K562 (cell line): ENCODE results near the gene HAP1. TPM values are rescaled to one million over a fixed set of nuclear protein-coding genes. Genes with fewer than 3 reads are reported as not detected.

Experiments
- ARID4B ChIP-seq: sonication (generic); formaldehyde crosslinking; IDR thresholded peaks from 2 replicates; pipeline ENCODE4 v1.8.0; 2022; ENCODE audit warnings: mild to moderate bottlenecking, missing genetic modification reagents
- BCOR ChIP-seq: fragments of 450-650 bp; IDR thresholded peaks from 2 replicates; pipeline ENCODE4 v1.6.1; 2016
- FOSL1 ChIP-seq: fragments of 200-800 bp; sonication (Bioruptor generic); conservative IDR thresholded peaks from 2 replicates; pipeline ENCODE4 v1.6.1; 2016; ENCODE audit warnings: missing genetic modification characterization, missing compliant biosample characterization
- GABPA ChIP-seq: fragments of 200-800 bp; sonication (Bioruptor generic); conservative IDR thresholded peaks from 2 replicates; pipeline ENCODE4 v1.6.1; 2016; ENCODE audit warnings: low read depth, missing genetic modification characterization, missing compliant biosample characterization
- HMGN3 ChIP-seq: IDR thresholded peaks from 2 replicates; pipeline ENCODE4 v1.6.1; 2011; ENCODE audit warnings: borderline replicate concordance, low read depth, mild to moderate bottlenecking, mixed read lengths, low read length; ENCODE audit not compliant: insufficient read length; ENCODE audit errors: extremely low read depth
- IFI16 ChIP-seq: fragments of 250-450 bp; sonication (Bioruptor Pico); IDR thresholded peaks from 2 replicates; pipeline ENCODE4 v2.1.2; 2022; ENCODE audit warnings: mild to moderate bottlenecking, inconsistent platforms
- PML ChIP-seq: IDR thresholded peaks from 2 replicates; pipeline ENCODE4 v1.6.1; 2012; ENCODE audit warnings: low read length, inconsistent platforms
- TAF7 ChIP-seq: fragments of 450-650 bp; IDR thresholded peaks from 2 replicates; pipeline ENCODE4 v1.6.1; 2016; ENCODE audit warnings: missing genetic modification characterization, missing compliant biosample characterization
- XRCC3 ChIP-seq: fragments of 450-650 bp; IDR thresholded peaks from 2 replicates; pipeline ENCODE4 v1.6.1; 2017; ENCODE audit warnings: mild to moderate bottlenecking, moderate library complexity
- ZBTB34 ChIP-seq: fragments of 250-450 bp; sonication (Bioruptor Pico); IDR thresholded peaks from 2 replicates; pipeline ENCODE4 v1.8.0; 2021; ENCODE audit warnings: mild to moderate bottlenecking, moderate library complexity
- polyA plus RNA-seq, 8 experiments: library from polyadenylated mRNA; depleted of rRNA in 4 of 8; stranded (reverse) in 5 of 8; unstranded in 3 of 8; fragments of >200 nt; fragmentation: Nextera tagmentation in 2 of 8; fragmentation: Illumina TruSeq in 1 of 8; extraction: Ambion mirVana in 2 of 8; extraction: Trizol in 1 of 8; gene quantifications; 2 replicates each; pipeline versions ENCODE4 v1.2.1 to v1.2.3, GENCODE V29; 2011 to 2014; ENCODE audit warnings: inconsistent platforms in 1 of 8, missing spikeins in 1 of 8
- total RNA-seq, 7 experiments: library from RNA; depleted of rRNA in 6 of 7; stranded (reverse); fragments of >200 nt in 6 of 7; fragmentation: Illumina TruSeq in 2 of 7; extraction: Trizol in 2 of 7; gene quantifications; 2 replicates each; pipeline versions ENCODE4 v1.2.1 to v1.2.3, GENCODE V29; 2011 to 2021; ENCODE audit warnings: low replicate concordance in 1 of 7
- TF ChIP-seq, protein P1 (sequence below), 2 experiments: fragments of 450-650 bp; IDR thresholded peaks; 2 replicates each; pipeline ENCODE4 v1.6.1; 2018; ENCODE audit warnings: mild to moderate bottlenecking in 2 of 2, low read depth in 1 of 2; ENCODE audit not compliant: partially characterized antibody in 2 of 2
- TF ChIP-seq, protein P2 (sequence below): sonication (generic); formaldehyde crosslinking; IDR thresholded peaks from 2 replicates; pipeline ENCODE4 v1.8.1; 2023; ENCODE audit warnings: mild to moderate bottlenecking, missing genetic modification reagents
- TF ChIP-seq, protein P3 (sequence below): sonication (generic); formaldehyde crosslinking; IDR thresholded peaks from 2 replicates; pipeline ENCODE4 v1.8.0; 2022; ENCODE audit warnings: missing genetic modification reagents, mild to moderate bottlenecking, moderate library complexity, borderline replicate concordance

HAP1 gene
- total and polyA plus RNA-seq, 9 of the 15 experiments (the other 6 are each of a cell fraction or from before 2014, with no cell fraction given): under 0.01 to 0.09 (median 0.04) TPM; not detected in 6

DNA sequence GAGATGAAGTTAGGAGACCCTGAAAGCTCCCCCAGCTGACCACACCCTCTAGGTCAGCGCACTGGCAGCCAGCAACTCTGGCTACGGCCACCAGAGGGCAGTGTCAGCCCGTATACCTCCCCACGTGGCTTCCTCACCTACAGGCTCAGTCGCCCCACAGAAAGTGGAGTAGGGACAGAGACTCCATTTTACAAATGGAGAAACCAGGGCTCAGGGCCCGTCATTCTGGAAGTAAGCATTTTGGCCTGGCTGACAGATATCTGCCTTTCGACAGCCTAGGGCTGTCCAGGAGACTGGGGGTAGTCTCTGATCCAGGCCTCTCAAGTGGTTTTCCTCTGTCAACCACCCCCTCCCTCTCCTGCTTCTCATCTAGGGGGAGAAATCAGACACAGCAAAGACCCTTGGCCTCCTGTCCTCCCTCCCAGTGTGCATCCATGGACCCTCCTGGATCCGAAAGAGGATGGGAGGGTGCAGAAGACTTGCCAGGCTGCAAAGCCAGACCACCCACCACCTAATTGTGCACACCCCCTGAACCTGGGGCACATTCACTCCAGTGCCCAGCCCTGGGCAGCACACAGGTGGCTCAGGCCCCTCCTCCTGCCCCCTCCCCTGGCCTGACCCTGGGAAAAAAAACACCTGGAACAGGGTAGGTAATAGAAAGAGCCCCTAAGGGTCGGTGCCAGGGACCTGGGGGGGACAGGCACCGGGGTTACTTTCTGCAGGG lies 3.8 kb upstream of the HAP1 start (continued):
- TF ChIP-seq, protein P1, sequence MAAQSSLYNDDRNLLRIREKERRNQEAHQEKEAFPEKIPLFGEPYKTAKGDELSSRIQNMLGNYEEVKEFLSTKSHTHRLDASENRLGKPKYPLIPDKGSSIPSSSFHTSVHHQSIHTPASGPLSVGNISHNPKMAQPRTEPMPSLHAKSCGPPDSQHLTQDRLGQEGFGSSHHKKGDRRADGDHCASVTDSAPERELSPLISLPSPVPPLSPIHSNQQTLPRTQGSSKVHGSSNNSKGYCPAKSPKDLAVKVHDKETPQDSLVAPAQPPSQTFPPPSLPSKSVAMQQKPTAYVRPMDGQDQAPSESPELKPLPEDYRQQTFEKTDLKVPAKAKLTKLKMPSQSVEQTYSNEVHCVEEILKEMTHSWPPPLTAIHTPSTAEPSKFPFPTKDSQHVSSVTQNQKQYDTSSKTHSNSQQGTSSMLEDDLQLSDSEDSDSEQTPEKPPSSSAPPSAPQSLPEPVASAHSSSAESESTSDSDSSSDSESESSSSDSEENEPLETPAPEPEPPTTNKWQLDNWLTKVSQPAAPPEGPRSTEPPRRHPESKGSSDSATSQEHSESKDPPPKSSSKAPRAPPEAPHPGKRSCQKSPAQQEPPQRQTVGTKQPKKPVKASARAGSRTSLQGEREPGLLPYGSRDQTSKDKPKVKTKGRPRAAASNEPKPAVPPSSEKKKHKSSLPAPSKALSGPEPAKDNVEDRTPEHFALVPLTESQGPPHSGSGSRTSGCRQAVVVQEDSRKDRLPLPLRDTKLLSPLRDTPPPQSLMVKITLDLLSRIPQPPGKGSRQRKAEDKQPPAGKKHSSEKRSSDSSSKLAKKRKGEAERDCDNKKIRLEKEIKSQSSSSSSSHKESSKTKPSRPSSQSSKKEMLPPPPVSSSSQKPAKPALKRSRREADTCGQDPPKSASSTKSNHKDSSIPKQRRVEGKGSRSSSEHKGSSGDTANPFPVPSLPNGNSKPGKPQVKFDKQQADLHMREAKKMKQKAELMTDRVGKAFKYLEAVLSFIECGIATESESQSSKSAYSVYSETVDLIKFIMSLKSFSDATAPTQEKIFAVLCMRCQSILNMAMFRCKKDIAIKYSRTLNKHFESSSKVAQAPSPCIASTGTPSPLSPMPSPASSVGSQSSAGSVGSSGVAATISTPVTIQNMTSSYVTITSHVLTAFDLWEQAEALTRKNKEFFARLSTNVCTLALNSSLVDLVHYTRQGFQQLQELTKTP (IDR thresholded peaks at IDR 0.05; ENCODE audit: low read depth in 1 of 2, partially characterized antibody in 2 of 2): no peak
- TF ChIP-seq GABPA (tag) (no peak), IFI16 (CRISPR knock-in tag) (0 out of 2 replicates have a peak, but pooled peaks have one; percentile 11), BCOR (0 out of 2 replicates have a peak, but pooled peaks have one; percentile 13), ARID4B (CRISPR knock-in tag) (no peak), HMGN3 (no peak), XRCC3 (no peak), ZBTB34 (no peak), PML (no peak), FOSL1 (tag) (no peak), TAF7 (0 out of 2 replicates have a peak, but pooled peaks have one; percentile 32)
- TF ChIP-seq, protein P2, sequence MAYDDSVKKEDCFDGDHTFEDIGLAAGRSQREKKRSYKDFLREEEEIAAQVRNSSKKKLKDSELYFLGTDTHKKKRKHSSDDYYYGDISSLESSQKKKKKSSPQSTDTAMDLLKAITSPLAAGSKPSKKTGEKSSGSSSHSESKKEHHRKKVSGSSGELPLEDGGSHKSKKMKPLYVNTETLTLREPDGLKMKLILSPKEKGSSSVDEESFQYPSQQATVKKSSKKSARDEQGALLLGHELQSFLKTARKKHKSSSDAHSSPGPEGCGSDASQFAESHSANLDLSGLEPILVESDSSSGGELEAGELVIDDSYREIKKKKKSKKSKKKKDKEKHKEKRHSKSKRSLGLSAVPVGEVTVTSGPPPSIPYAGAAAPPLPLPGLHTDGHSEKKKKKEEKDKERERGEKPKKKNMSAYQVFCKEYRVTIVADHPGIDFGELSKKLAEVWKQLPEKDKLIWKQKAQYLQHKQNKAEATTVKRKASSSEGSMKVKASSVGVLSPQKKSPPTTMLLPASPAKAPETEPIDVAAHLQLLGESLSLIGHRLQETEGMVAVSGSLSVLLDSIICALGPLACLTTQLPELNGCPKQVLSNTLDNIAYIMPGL (CRISPR knock-in tag): no peak
- TF ChIP-seq, protein P3, sequence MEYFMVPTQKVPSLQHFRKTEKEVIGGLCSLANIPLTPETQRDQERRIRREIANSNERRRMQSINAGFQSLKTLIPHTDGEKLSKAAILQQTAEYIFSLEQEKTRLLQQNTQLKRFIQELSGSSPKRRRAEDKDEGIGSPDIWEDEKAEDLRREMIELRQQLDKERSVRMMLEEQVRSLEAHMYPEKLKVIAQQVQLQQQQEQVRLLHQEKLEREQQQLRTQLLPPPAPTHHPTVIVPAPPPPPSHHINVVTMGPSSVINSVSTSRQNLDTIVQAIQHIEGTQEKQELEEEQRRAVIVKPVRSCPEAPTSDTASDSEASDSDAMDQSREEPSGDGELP (CRISPR knock-in tag): peak; percentile 72; the same call in 1 of the 2 replicates
